Hepatocyte (in vitro differentiated cells): Measurements from ENCODE around the gene SLFN12.
"Not testable (repeated sequence)": the region's sequence is repeated elsewhere in the genome, so short reads cannot be mapped to it uniquely, and the experiment has no call there.

Experiments used
- CTCF ChIP-seq: fragments of 200-600 bp; sonication (generic); IDR thresholded peaks from 2 replicates; pipeline ENCODE4 v1.5.1; 2016; ENCODE audit warnings: antibody characterized with exemption, mild to moderate bottlenecking; ENCODE audit not compliant: poor library complexity
- EZH2phosphoT487 ChIP-seq: fragments of 200-600 bp; sonication (generic); IDR thresholded peaks from one replicate; pipeline ENCODE4 v1.6.1; 2018; ENCODE audit warnings: antibody characterized with exemption, mild to moderate bottlenecking, low read depth, moderate library complexity; ENCODE audit not compliant: unreplicated experiment, severe bottlenecking

- not testable (repeated sequence) for TF ChIP-seq CTCF, EZH2phosphoT487
These were observed 21.7 kb upstream of the SLFN12 start for GRCh38 chr17:35454035-35454434.
